Activated CD8-positive, alpha-beta T cell treated with anti-CD3 and anti-CD28 coated beads, Interleukin-2, amount 10 ng/mL, durations not matched to agents 7 days and 5 days (primary cell): ENCODE measurements around the gene FUT8. TPM values are rescaled to one million over a fixed set of nuclear protein-coding genes. Genes with fewer than 3 reads are reported as not detected.

Source experiments
- ATAC-seq: fragments of 150-1000 bp; cut with Tn5 transposase; one replicate; pipeline ENCODE4 v1.10.0; 2021; ENCODE audit warnings: moderate library complexity
- CTCF ChIA-PET: fragments of 350-600 bp; sonication (Branson Sonifier 250); formaldehyde crosslinking; loops from one replicate; lab custom pipeline; 2021; ENCODE audit warnings: antibody characterized with exemption; lab: Charles Lee
- POLR2A ChIA-PET: fragments of 350-600 bp; sonication (Branson Sonifier 250); formaldehyde crosslinking; loops from one replicate; lab custom pipeline; 2021; ENCODE audit warnings: antibody characterized with exemption; lab: Charles Lee
- DNase-seq: peaks from one replicate; pipeline ENCODE4 v3.0.0-alpha.2; 2020
- H3K27ac Mint-ChIP-seq: one replicate; pipeline ENCODE4 v1.8.0; 2021; ENCODE audit warnings: mild to moderate bottlenecking, mixed read lengths
- H3K27me3 Mint-ChIP-seq: one replicate; pipeline ENCODE4 v1.8.0; 2021; ENCODE audit warnings: low read depth, mixed read lengths
- H3K36me3 Mint-ChIP-seq: one replicate; pipeline ENCODE4 v1.8.0; 2021; ENCODE audit warnings: low read depth, mixed read lengths
- H3K4me1 Mint-ChIP-seq: one replicate; pipeline ENCODE4 v1.8.0; 2021; ENCODE audit warnings: low read depth, mixed read lengths
- H3K4me3 Mint-ChIP-seq: one replicate; pipeline ENCODE4 v1.8.0; 2021; ENCODE audit warnings: mild to moderate bottlenecking, mixed read lengths
- H3K9me3 Mint-ChIP-seq: one replicate; pipeline ENCODE4 v1.8.0; 2022; ENCODE audit warnings: mixed read lengths; ENCODE audit not compliant: insufficient read depth
- total RNA-seq, 2 experiments: library from RNA; stranded (reverse); gene quantifications; one replicate each; pipeline ENCODE4 v1.2.3, GENCODE V29; 2021

Gene FUT8
- total RNA-seq, 2 experiments from 2014 or later = 99.2 to 101 TPM

- POLR2A ChIA-PET = interaction anchor here (1.1 kb wide), 1 partner anchor 24 kb away, joined by 5 read pairs; no protein-coding TSS in a partner anchor
- no peak for DNase-seq
- no peak overlapping the region for H3K27ac Mint-ChIP-seq
- CTCF ChIA-PET = interaction anchor here (1.4 kb wide), 1 partner anchor 24 kb away, joined by 4 read pairs; no protein-coding TSS in a partner anchor
- H3K36me3 Mint-ChIP-seq = peaks cover 38% of the 10 kb centered on the region
- H3K4me3 Mint-ChIP-seq = no peak overlapping the region
- no peaks in the 10 kb centered on the region for H3K27me3 Mint-ChIP-seq
- ATAC-seq = no peak
- no peaks in the 10 kb centered on the region for H3K9me3 Mint-ChIP-seq
- peaks cover 13% of the 10 kb centered on the region for H3K4me1 Mint-ChIP-seq
Measured at GRCh38 chr14:65387628-65388027, 24.9 kb upstream of the FUT8 start.

DNA sequence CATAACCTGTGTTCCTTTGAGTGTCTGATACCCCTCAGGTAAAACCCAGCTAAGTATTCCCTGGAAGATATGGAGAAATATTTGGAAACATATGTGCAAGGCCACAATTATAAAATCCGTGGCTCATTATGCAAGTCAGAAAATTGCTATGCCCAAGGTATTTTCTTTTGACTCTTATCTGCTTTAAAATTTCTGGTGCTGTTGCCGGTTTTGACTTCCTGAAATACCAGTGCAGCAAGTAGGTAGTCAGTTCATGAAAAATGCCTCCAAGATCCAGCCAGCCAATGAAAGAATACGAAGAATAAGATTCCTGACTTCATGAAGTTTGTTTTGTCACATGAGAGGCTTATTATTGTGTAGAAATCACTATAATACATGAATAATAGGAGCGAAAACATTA, 20.2 kb upstream of the FUT8 start:
- Mint-ChIP-seq H3K9me3 (peaks cover 26% of the 10 kb centered on the region), H3K27ac (no peak overlapping the region)
- POLR2A ChIA-PET = no interaction called here

GRCh38 chr14:65396082-65396910, 16.2 kb upstream of the FUT8 start:
- ATAC-seq (no peak), DNase-seq (no peak)
- CTCF ChIA-PET = interaction anchor here (1.3 kb wide), 1 partner anchor 63 kb away, joined by 3 read pairs; no protein-coding TSS in a partner anchor
- peaks cover 61% of the 10 kb centered on the region for H3K36me3 Mint-ChIP-seq
- H3K4me1 Mint-ChIP-seq = peaks cover 15% of the 10 kb centered on the region
- no peak overlapping the region for H3K27ac Mint-ChIP-seq
- POLR2A ChIA-PET = interaction anchor here (1.2 kb wide), 1 partner anchor 15 kb away, joined by 5 read pairs; no protein-coding TSS in a partner anchor
- no peaks in the 10 kb centered on the region for H3K27me3 Mint-ChIP-seq
- peaks cover 26% of the 10 kb centered on the region for H3K9me3 Mint-ChIP-seq
- H3K4me3 Mint-ChIP-seq = no peak overlapping the region

More for the DNA sequence above, 20.2 kb upstream of the FUT8 start:
- Mint-ChIP-seq H3K27me3 (no peaks in the 10 kb centered on the region), H3K36me3 (peaks cover 63% of the 10 kb centered on the region), H3K4me1 (peaks cover 23% of the 10 kb centered on the region), H3K4me3 (no peak overlapping the region)
- CTCF ChIA-PET = no interaction called here
- ATAC-seq = no peak
- no peak for DNase-seq

- peaks cover 11% of the 10 kb centered on the region for H3K4me1 Mint-ChIP-seq
- POLR2A ChIA-PET = interaction anchor here (0.6 kb wide), 1 partner anchor 450 kb away, joined by 4 read pairs; no protein-coding TSS in a partner anchor
- CTCF ChIA-PET = interaction anchor here (1.5 kb wide), 1 partner anchor 10 kb away, joined by 4 read pairs; no protein-coding TSS in a partner anchor
- peaks cover 41% of the 10 kb centered on the region for H3K36me3 Mint-ChIP-seq
- H3K9me3 Mint-ChIP-seq = no peaks in the 10 kb centered on the region
- no peak overlapping the region for H3K27ac Mint-ChIP-seq
- DNase-seq = no peak
- ATAC-seq = no peak
- H3K27me3 Mint-ChIP-seq = no peaks in the 10 kb centered on the region
- no peak overlapping the region for H3K4me3 Mint-ChIP-seq
Measured at GRCh38 chr14:65403231-65403630, 9.3 kb upstream of the FUT8 start.

GRCh38 chr14:65408113-65408512, 4.4 kb upstream of the FUT8 start:
- Mint-ChIP-seq H3K36me3 (peaks cover 33% of the 10 kb centered on the region), H3K4me1 (peaks cover 32% of the 10 kb centered on the region), H3K27ac (no peak overlapping the region), H3K27me3 (no peaks in the 10 kb centered on the region), H3K9me3 (no peaks in the 10 kb centered on the region), H3K4me3 (no peak overlapping the region)
- ChIA-PET CTCF (interaction anchor here (1.1 to 9.1 kb wide), 4 partner anchors 121 to 662 kb away, joined by 3 to 171 read pairs (median 42); no protein-coding TSS in a partner anchor), POLR2A (interaction anchor here (0.6 kb wide), 1 partner anchor 148 kb away, joined by 5 read pairs; no protein-coding TSS in a partner anchor)
- ATAC-seq (no peak), DNase-seq (no peak)

DNA sequence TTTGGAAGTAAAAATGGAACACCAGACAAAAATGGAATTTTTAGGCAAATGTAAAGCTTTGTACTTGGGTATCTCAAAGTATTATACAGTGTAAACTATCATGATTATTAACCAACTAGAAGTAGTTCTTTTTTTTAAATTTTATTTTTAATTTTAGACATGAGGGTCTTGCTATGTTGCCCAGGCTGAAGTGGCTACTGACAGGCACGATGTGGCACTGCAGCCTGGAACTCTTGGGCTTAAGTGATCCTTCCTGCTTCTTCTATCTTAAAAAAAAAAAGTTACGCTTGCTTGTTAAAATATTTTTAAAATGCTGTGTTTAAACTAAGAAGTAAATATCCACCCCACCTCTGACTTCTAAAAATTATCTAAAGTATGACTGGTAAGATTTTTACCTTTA, 1.9 kb upstream of the FUT8 start:
- Mint-ChIP-seq H3K27ac (peak overlapping the region; percentile 98), H3K4me3 (peak overlapping the region; percentile 100), H3K4me1 (peaks cover 46% of the 10 kb centered on the region), H3K27me3 (no peaks in the 10 kb centered on the region), H3K9me3 (no peaks in the 10 kb centered on the region), H3K36me3 (peaks cover 32% of the 10 kb centered on the region)
- ChIA-PET CTCF (interaction anchor here (0.8 to 10.7 kb wide), 20 partner anchors 11 to 659 kb away, joined by 3 to 171 read pairs (median 6); no protein-coding TSS in a partner anchor), POLR2A (interaction anchor here (1.5 to 5.7 kb wide), 9 partner anchors 11 to 437 kb away, joined by 3 to 77 read pairs (median 8); no protein-coding TSS in a partner anchor)
- ATAC-seq (no peak), DNase-seq (no peak)

- POLR2A ChIA-PET = interaction anchor here (0.6 to 5.7 kb wide), 30 partner anchors 11 to 546 kb away, joined by 3 to 77 read pairs (median 4); partner anchors contain the start of gene FNTB
Measured at GRCh38 chr14:65411656-65412031, 886 bp upstream of the FUT8 start.

DNA sequence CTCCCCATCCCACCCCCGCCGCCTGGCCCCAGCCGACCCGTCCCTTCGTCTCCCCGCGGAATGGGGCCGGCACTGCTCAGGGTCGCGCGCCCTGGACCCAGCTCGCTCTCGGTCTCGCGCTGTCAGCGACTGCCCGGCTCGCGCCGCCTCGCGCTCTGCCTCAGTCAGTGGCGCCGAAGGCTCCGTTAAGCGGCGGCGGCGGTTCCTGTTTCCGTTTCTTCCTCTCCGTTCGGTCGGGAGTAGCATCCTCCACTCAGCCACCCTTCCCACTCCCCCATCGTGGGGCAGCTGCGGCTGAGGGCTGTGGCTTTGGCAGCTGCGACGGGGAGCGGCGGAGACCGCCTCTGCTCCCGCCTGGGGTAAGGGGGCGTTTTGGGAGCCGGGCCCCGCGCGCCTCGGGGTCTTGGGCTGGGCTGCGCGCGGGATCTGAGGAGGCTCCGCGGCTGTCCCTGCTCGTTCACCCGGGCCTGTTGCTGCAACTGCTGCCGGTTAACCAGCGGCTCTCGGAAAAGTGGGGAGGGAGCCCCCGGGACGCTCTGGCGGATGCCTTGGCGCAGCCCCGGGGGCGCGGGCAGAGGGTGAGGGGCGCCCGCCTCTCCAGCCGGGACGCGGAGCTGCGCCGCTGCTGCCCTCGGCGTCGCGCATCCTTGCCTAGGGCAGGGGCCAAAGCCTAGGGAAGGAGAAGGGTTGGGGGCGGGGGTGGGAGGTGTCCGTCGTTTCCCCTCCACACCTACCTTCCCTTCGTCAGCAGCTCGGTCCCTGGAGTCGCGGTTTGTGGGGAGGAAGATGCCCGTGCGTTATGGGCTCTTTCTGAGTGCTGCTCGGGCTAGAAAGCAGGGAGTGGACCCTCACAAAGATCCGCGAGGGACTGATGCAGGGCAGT, 567 bp downstream of the FUT8 start:
- ATAC-seq = peak; percentile 62
- no peaks in the 10 kb centered on the region for H3K27me3 Mint-ChIP-seq

More at GRCh38 chr14:65411656-65412031, 886 bp upstream of the FUT8 start:
- peak overlapping the region; percentile 98 for H3K27ac Mint-ChIP-seq
- DNase-seq (peak; percentile 85), ATAC-seq (peak; percentile 69)
- H3K4me1 Mint-ChIP-seq = peaks cover 50% of the 10 kb centered on the region
- no peaks in the 10 kb centered on the region for H3K27me3 Mint-ChIP-seq
- H3K36me3 Mint-ChIP-seq = peaks cover 24% of the 10 kb centered on the region
- H3K4me3 Mint-ChIP-seq = peak overlapping the region; percentile 100
- H3K9me3 Mint-ChIP-seq = no peaks in the 10 kb centered on the region
- CTCF ChIA-PET = interaction anchor here (0.8 to 10.7 kb wide), 37 partner anchors 12 to 658 kb away, joined by 3 to 171 read pairs (median 5); partner anchors contain the start of gene FNTB

GRCh38 chr14:65413739-65414045, 1.2 kb downstream of the FUT8 start:
- H3K4me1 Mint-ChIP-seq = peaks cover 45% of the 10 kb centered on the region
- POLR2A ChIA-PET = interaction anchor here (0.6 to 5.7 kb wide), 9 partner anchors 110 to 1825 kb away, joined by 3 to 77 read pairs (median 3); partner anchors contain the start of gene FNTB

More for the DNA sequence above, 567 bp downstream of the FUT8 start:
- H3K9me3 Mint-ChIP-seq = no peaks in the 10 kb centered on the region
- POLR2A ChIA-PET = interaction anchor here (0.6 to 5.7 kb wide), 22 partner anchors 76 to 1826 kb away, joined by 3 to 77 read pairs (median 3); partner anchors contain the start of gene FNTB
- H3K4me1 Mint-ChIP-seq = peaks cover 48% of the 10 kb centered on the region
- H3K36me3 Mint-ChIP-seq = peaks cover 19% of the 10 kb centered on the region
- H3K27ac Mint-ChIP-seq = peak overlapping the region; percentile 98
- CTCF ChIA-PET = interaction anchor here (0.5 to 10.7 kb wide), 29 partner anchors 9 to 657 kb away, joined by 3 to 171 read pairs (median 4); partner anchors contain the start of gene FNTB
- H3K4me3 Mint-ChIP-seq = peak overlapping the region; percentile 100
- DNase-seq = peak; percentile 53

GRCh38 chr14:65414961-65415589, 2.5 kb downstream of the FUT8 start:
- Mint-ChIP-seq H3K4me3 (peak overlapping the region; percentile 100), H3K9me3 (no peaks in the 10 kb centered on the region), H3K36me3 (peaks cover 22% of the 10 kb centered on the region), H3K27me3 (no peaks in the 10 kb centered on the region), H3K27ac (no peak overlapping the region), H3K4me1 (peaks cover 49% of the 10 kb centered on the region)
- ATAC-seq (no peak), DNase-seq (peak; percentile 56)
- CTCF ChIA-PET = interaction anchor here (0.6 to 10.7 kb wide), 49 partner anchors 9 to 1247 kb away, joined by 3 to 171 read pairs (median 4); no protein-coding TSS in a partner anchor
- POLR2A ChIA-PET = interaction anchor here (0.5 to 5.7 kb wide), 4 partner anchors 105 to 954 kb away, joined by 5 to 77 read pairs (median 6); no protein-coding TSS in a partner anchor

More at GRCh38 chr14:65413739-65414045, 1.2 kb downstream of the FUT8 start:
- CTCF ChIA-PET = interaction anchor here (0.7 to 10.7 kb wide), 20 partner anchors 10 to 656 kb away, joined by 3 to 171 read pairs (median 7); no protein-coding TSS in a partner anchor
- Mint-ChIP-seq H3K27ac (peak overlapping the region; percentile 87), H3K36me3 (peaks cover 20% of the 10 kb centered on the region), H3K9me3 (no peaks in the 10 kb centered on the region), H3K4me3 (peak overlapping the region; percentile 100), H3K27me3 (no peaks in the 10 kb centered on the region)
- ATAC-seq (no peak), DNase-seq (no peak)
